Measurements from ENCODE around the gene F10. TPM values are rescaled to one million over a fixed set of nuclear protein-coding genes. Genes with fewer than 3 reads are reported as not detected.
A peak's percentile ranks its signal among the peaks of the same experiment; 100 is the strongest.

The F10 gene
- total and polyA plus RNA-seq, 4 experiments from 2014 or later, result not detected

- Mint-ChIP-seq H3K27ac (no peak overlapping the region), H3K4me1 (no peaks in the 10 kb centered on the region), H3K9me3 (no peaks in the 10 kb centered on the region), H3K4me3 (no peak overlapping the region), H3K27me3 (no peaks in the 10 kb centered on the region), H3K36me3 (peaks cover 2 to 3% of the 10 kb centered on the region in 2 donors)
- Histone ChIP-seq H3K9me3 (ENCODE audit: control insufficient read depth in 1 of 2, low read length in 2 of 2) (no peaks in the 10 kb centered on the region), H3K4me1 (ENCODE audit: insufficient read depth, low read length) (no peaks in the 10 kb centered on the region), H3K4me3 (ENCODE audit: low read length in 2 of 2) (no peak overlapping the region), H3K27me3 (ENCODE audit: insufficient read depth, low read length) (no peaks in the 10 kb centered on the region), H3K36me3 (ENCODE audit: insufficient read depth, low read length) (no peaks in the 10 kb centered on the region), H3K27ac (ENCODE audit: low read depth, low read length) (no peak overlapping the region)
- ChIA-PET CTCF (ENCODE audit: partially characterized antibody) (no interaction called here), POLR2A (ENCODE audit: partially characterized antibody) (no interaction called here)
- intact Hi-C loops (cut with micrococcal nuclease), result no loop called here
- no peak for DNase-seq
These were observed 29.6 kb upstream of the F10 start for GRCh38 chr13:113092776-113093579.

- H3K36me3 Mint-ChIP-seq, result peaks cover 1 to 2% of the 10 kb centered on the region in 2 donors
- intact Hi-C loops (cut with micrococcal nuclease), result no loop called here
- H3K9me3 Mint-ChIP-seq, result no peaks in the 10 kb centered on the region
- no peaks in the 10 kb centered on the region for H3K9me3 ChIP-seq (ENCODE audit: control insufficient read depth in 1 of 2, low read length in 2 of 2)
- H3K4me3 ChIP-seq (ENCODE audit: low read length in 2 of 2), result no peak overlapping the region
- POLR2A ChIA-PET (ENCODE audit: partially characterized antibody), result no interaction called here
- DNase-seq, result no peak
- no peak overlapping the region for H3K27ac ChIP-seq (ENCODE audit: low read depth, low read length)
- H3K27me3 ChIP-seq (ENCODE audit: insufficient read depth, low read length), result no peaks in the 10 kb centered on the region
- CTCF ChIA-PET (ENCODE audit: partially characterized antibody), result no interaction called here
- no peaks in the 10 kb centered on the region for H3K4me1 Mint-ChIP-seq
- H3K27me3 Mint-ChIP-seq, result no peaks in the 10 kb centered on the region
- H3K27ac Mint-ChIP-seq, result no peak overlapping the region
- H3K4me1 ChIP-seq (ENCODE audit: insufficient read depth, low read length), result no peaks in the 10 kb centered on the region
- no peaks in the 10 kb centered on the region for H3K36me3 ChIP-seq (ENCODE audit: insufficient read depth, low read length)
- H3K4me3 Mint-ChIP-seq, result no peak overlapping the region
These were observed 28.8 kb upstream of the F10 start for GRCh38 chr13:113093580-113094409.

GRCh38 chr13:113094410-113094800 lies 28.2 kb upstream of the F10 start:
- no peaks in the 10 kb centered on the region for H3K9me3 Mint-ChIP-seq
- Histone ChIP-seq H3K9me3 (ENCODE audit: control insufficient read depth in 1 of 2, low read length in 2 of 2) (no peaks in the 10 kb centered on the region), H3K4me3 (ENCODE audit: low read length in 2 of 2) (no peak overlapping the region), H3K4me1 (ENCODE audit: insufficient read depth, low read length) (no peaks in the 10 kb centered on the region), H3K27me3 (ENCODE audit: insufficient read depth, low read length) (no peaks in the 10 kb centered on the region), H3K27ac (ENCODE audit: low read depth, low read length) (no peak overlapping the region), H3K36me3 (ENCODE audit: insufficient read depth, low read length) (no peaks in the 10 kb centered on the region)
- POLR2A ChIA-PET (ENCODE audit: partially characterized antibody), result no interaction called here
- no peak overlapping the region for H3K27ac Mint-ChIP-seq
- peaks cover 0 to 2% of the 10 kb centered on the region in 2 donors for H3K36me3 Mint-ChIP-seq
- H3K27me3 Mint-ChIP-seq, result no peaks in the 10 kb centered on the region
- intact Hi-C loops (cut with micrococcal nuclease), result no loop called here
- H3K4me3 Mint-ChIP-seq, result no peak overlapping the region
- CTCF ChIA-PET (ENCODE audit: partially characterized antibody), result no interaction called here
- H3K4me1 Mint-ChIP-seq, result no peaks in the 10 kb centered on the region
- no peak for DNase-seq

GRCh38 chr13:113095146-113096051 lies 27.2 kb upstream of the F10 start:
- Histone ChIP-seq H3K4me1 (ENCODE audit: insufficient read depth, low read length) (no peaks in the 10 kb centered on the region), H3K27ac (ENCODE audit: low read depth, low read length) (no peak overlapping the region), H3K9me3 (ENCODE audit: control insufficient read depth in 1 of 2, low read length in 2 of 2) (no peaks in the 10 kb centered on the region), H3K36me3 (ENCODE audit: insufficient read depth, low read length) (no peaks in the 10 kb centered on the region), H3K27me3 (ENCODE audit: insufficient read depth, low read length) (no peaks in the 10 kb centered on the region), H3K4me3 (ENCODE audit: low read length in 2 of 2) (no peak overlapping the region)
- H3K4me1 Mint-ChIP-seq, result no peaks in the 10 kb centered on the region
- no peak for DNase-seq
- peaks cover 0 to 2% of the 10 kb centered on the region in 2 donors for H3K36me3 Mint-ChIP-seq
- H3K4me3 Mint-ChIP-seq, result no peak overlapping the region
- ChIA-PET POLR2A (ENCODE audit: partially characterized antibody) (no interaction called here), CTCF (ENCODE audit: partially characterized antibody) (no interaction called here)
- peak overlapping the region in 2 of 7 donors; percentile 22 to 42 for H3K27ac Mint-ChIP-seq
- H3K27me3 Mint-ChIP-seq, result no peaks in the 10 kb centered on the region
- intact Hi-C loops (cut with micrococcal nuclease), result no loop called here
- no peaks in the 10 kb centered on the region for H3K9me3 Mint-ChIP-seq

GRCh38 chr13:113096052-113096744 lies 26.4 kb upstream of the F10 start:
- H3K27me3 ChIP-seq (ENCODE audit: insufficient read depth, low read length), result no peaks in the 10 kb centered on the region
- H3K9me3 ChIP-seq (ENCODE audit: control insufficient read depth in 1 of 2, low read length in 2 of 2), result no peaks in the 10 kb centered on the region
- no peak for DNase-seq
- no peaks in the 10 kb centered on the region for H3K36me3 Mint-ChIP-seq
- no peaks in the 10 kb centered on the region for H3K36me3 ChIP-seq (ENCODE audit: insufficient read depth, low read length)
- no peaks in the 10 kb centered on the region for H3K27me3 Mint-ChIP-seq
- H3K4me3 Mint-ChIP-seq, result no peak overlapping the region
- intact Hi-C loops (cut with micrococcal nuclease), result no loop called here
- no peaks in the 10 kb centered on the region for H3K9me3 Mint-ChIP-seq
- H3K27ac ChIP-seq (ENCODE audit: low read depth, low read length), result no peak overlapping the region
- no peaks in the 10 kb centered on the region for H3K4me1 ChIP-seq (ENCODE audit: insufficient read depth, low read length)
- CTCF ChIA-PET (ENCODE audit: partially characterized antibody), result no interaction called here
- POLR2A ChIA-PET (ENCODE audit: partially characterized antibody), result no interaction called here
- H3K4me1 Mint-ChIP-seq, result no peaks in the 10 kb centered on the region
- no peak overlapping the region for H3K4me3 ChIP-seq (ENCODE audit: low read length in 2 of 2)
- no peak overlapping the region for H3K27ac Mint-ChIP-seq

- no peak for DNase-seq
- Mint-ChIP-seq H3K9me3 (no peaks in the 10 kb centered on the region), H3K27ac (no peak overlapping the region), H3K36me3 (no peaks in the 10 kb centered on the region), H3K4me3 (no peak overlapping the region), H3K27me3 (no peaks in the 10 kb centered on the region), H3K4me1 (no peaks in the 10 kb centered on the region)
- POLR2A ChIA-PET (ENCODE audit: partially characterized antibody), result no interaction called here
- no peaks in the 10 kb centered on the region for H3K9me3 ChIP-seq (ENCODE audit: control insufficient read depth in 1 of 2, low read length in 2 of 2)
- H3K4me3 ChIP-seq (ENCODE audit: low read length in 2 of 2), result no peak overlapping the region
- intact Hi-C loops (cut with micrococcal nuclease), result no loop called here
- H3K27ac ChIP-seq (ENCODE audit: low read depth, low read length), result no peak overlapping the region
- no peaks in the 10 kb centered on the region for H3K36me3 ChIP-seq (ENCODE audit: insufficient read depth, low read length)
- CTCF ChIA-PET (ENCODE audit: partially characterized antibody), result no interaction called here
- H3K27me3 ChIP-seq (ENCODE audit: insufficient read depth, low read length), result no peaks in the 10 kb centered on the region
- H3K4me1 ChIP-seq (ENCODE audit: insufficient read depth, low read length), result no peaks in the 10 kb centered on the region
These were observed 25.8 kb upstream of the F10 start for GRCh38 chr13:113096745-113097305.
